Fibroblast of villous mesenchyme (primary cell): ENCODE results near the gene PAFAH1B2. TPM values are rescaled to one million over a fixed set of nuclear protein-coding genes. Genes with fewer than 3 reads are reported as not detected.

Source experiments
- DNase-seq: peaks from one replicate; pipeline ENCODE4 v3.0.0-alpha.2; 2010; ENCODE audit warnings: low read depth
- H3K4me3 ChIP-seq: 2 replicates; pipeline ENCODE4 v1.5.1; 2011; ENCODE audit warnings: low read depth, mild to moderate bottlenecking, low read length
- CTCF ChIP-seq: IDR thresholded peaks from 2 replicates; pipeline ENCODE4 v1.5.1; 2012; ENCODE audit warnings: low read depth, mild to moderate bottlenecking, low read length; ENCODE audit not compliant: insufficient read depth
- total RNA-seq: library from RNA; depleted of rRNA; stranded (reverse); fragments of >200 nt; gene quantifications from 2 replicates; pipeline ENCODE4 v1.2.3, GENCODE V29; 2012

Gene PAFAH1B2
- total RNA-seq, 1 donor: 200 TPM

DNA sequence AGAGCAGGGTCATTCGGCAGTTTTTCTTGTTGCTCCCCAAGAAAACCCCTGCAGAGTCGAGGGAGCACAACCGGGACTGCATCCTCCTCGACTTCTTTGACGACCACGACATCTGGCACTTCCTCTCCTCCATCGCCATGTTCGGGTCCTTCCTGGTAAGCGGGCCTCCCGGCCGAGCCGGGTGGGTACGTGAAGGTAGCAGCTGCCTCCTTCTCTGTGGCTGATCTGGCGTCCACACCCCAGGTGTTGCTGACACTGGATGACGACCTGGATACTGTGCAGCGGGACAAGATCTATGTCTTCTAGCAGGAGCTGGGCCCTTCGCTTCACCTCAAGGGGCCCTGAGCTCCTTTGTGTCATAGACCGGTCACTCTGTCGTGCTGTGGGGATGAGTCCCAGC lies 51.7 kb downstream of the PAFAH1B2 start:
- no peak for DNase-seq
- no peak overlapping the region for H3K4me3 ChIP-seq
- TF ChIP-seq CTCF: no peak

- TF ChIP-seq CTCF: no peak
- H3K4me3 ChIP-seq: no peak overlapping the region
- no peak for DNase-seq
Observed at GRCh38 chr11:117197006-117197405, 52.9 kb downstream of the PAFAH1B2 start.

GRCh38 chr11:117197516-117198456 lies 53.7 kb downstream of the PAFAH1B2 start:
- no peak for DNase-seq
- H3K4me3 ChIP-seq: no peak overlapping the region
- peak; percentile 73 for TF ChIP-seq CTCF

GRCh38 chr11:117198613-117199012 lies 54.5 kb downstream of the PAFAH1B2 start:
- TF ChIP-seq CTCF: no peak

GRCh38 chr11:117199053-117199915 lies 55.2 kb downstream of the PAFAH1B2 start, which contains the start of gene TAGLN:
Gene TAGLN, plus strand, starts transcription at chr11:117199370. Its CDS starts 3,644 bp downstream, at chr11:117203014.
- DNase-seq: peak; percentile 93
- peak within 1 kb of the TSS; percentile 66 for H3K4me3 ChIP-seq
- no peak for TF ChIP-seq CTCF

More at GRCh38 chr11:117198613-117199012, 54.5 kb downstream of the PAFAH1B2 start:
- H3K4me3 ChIP-seq: peak overlapping the region; percentile 66
- no peak for DNase-seq

- DNase-seq: no peak
- TF ChIP-seq CTCF: no peak
- peak overlapping the region; percentile 66 for H3K4me3 ChIP-seq
Observed at GRCh38 chr11:117199916-117200812, 56.1 kb downstream of the PAFAH1B2 start.
